HFFc6 (cell line): ENCODE measurements around the gene CCDC102A. TPM values are rescaled to one million over a fixed set of nuclear protein-coding genes. Genes with fewer than 3 reads are reported as not detected.

Experiments
- DNase-seq: peaks from one replicate; pipeline ENCODE4 v3.0.0-alpha.2; 2018
- H3K27ac Mint-ChIP-seq: 2 replicates; pipeline ENCODE4 v1.8.0; 2020; ENCODE audit warnings: mild to moderate bottlenecking, mixed read lengths
- H3K27me3 Mint-ChIP-seq: 2 replicates; pipeline ENCODE4 v1.8.0; 2021; ENCODE audit warnings: mild to moderate bottlenecking, moderate library complexity, mixed read lengths; ENCODE audit not compliant: insufficient read depth
- H3K36me3 Mint-ChIP-seq: 2 replicates; pipeline ENCODE4 v1.8.0; 2021; ENCODE audit warnings: low read depth, mixed read lengths
- H3K4me1 Mint-ChIP-seq: 2 replicates; pipeline ENCODE4 v1.8.0; 2020; ENCODE audit warnings: low read depth, mixed read lengths
- H3K4me3 Mint-ChIP-seq: 2 replicates; pipeline ENCODE4 v1.8.0; 2020; ENCODE audit warnings: mild to moderate bottlenecking, moderate library complexity, mixed read lengths
- H3K9me3 Mint-ChIP-seq: 2 replicates; pipeline ENCODE4 v1.8.0; 2020; ENCODE audit warnings: mild to moderate bottlenecking, mixed read lengths
- total RNA-seq, 6 experiments: library from RNA; stranded (reverse); fragmentation: NEBNext Ultra II Directional; extraction: Animal tissue kit (Norgen Biotek cat#: 25700); gene quantifications; 2 replicates in 1 of 6; 3 replicates in 5 of 6; pipeline ENCODE4 v1.2.3, GENCODE V29; 2021
- TF ChIP-seq, protein P1 (sequence below): fragments of 200-600 bp; sonication (generic); IDR thresholded peaks from 2 replicates; pipeline ENCODE4 v1.5.0; 2021; ENCODE audit warnings: antibody characterized with exemption, mild to moderate bottlenecking

The CCDC102A gene
- total RNA-seq, 6 experiments from 2014 or later = 3.6 to 4.6 (median 4.1) TPM

GRCh38 chr16:57544124-57544653 is 7.8 kb upstream of the CCDC102A start:
- Mint-ChIP-seq H3K27me3 (peaks cover 38% of the 10 kb centered on the region), H3K4me3 (no peak overlapping the region), H3K36me3 (no peaks in the 10 kb centered on the region), H3K4me1 (no peaks in the 10 kb centered on the region), H3K9me3 (no peaks in the 10 kb centered on the region; the same call in 1 of the 2 replicates), H3K27ac (no peak overlapping the region)
- TF ChIP-seq, protein P1, sequence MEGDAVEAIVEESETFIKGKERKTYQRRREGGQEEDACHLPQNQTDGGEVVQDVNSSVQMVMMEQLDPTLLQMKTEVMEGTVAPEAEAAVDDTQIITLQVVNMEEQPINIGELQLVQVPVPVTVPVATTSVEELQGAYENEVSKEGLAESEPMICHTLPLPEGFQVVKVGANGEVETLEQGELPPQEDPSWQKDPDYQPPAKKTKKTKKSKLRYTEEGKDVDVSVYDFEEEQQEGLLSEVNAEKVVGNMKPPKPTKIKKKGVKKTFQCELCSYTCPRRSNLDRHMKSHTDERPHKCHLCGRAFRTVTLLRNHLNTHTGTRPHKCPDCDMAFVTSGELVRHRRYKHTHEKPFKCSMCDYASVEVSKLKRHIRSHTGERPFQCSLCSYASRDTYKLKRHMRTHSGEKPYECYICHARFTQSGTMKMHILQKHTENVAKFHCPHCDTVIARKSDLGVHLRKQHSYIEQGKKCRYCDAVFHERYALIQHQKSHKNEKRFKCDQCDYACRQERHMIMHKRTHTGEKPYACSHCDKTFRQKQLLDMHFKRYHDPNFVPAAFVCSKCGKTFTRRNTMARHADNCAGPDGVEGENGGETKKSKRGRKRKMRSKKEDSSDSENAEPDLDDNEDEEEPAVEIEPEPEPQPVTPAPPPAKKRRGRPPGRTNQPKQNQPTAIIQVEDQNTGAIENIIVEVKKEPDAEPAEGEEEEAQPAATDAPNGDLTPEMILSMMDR = no peak
- DNase-seq = no peak

GRCh38 chr16:57541754-57542435 is 5.5 kb upstream of the CCDC102A start:
- Mint-ChIP-seq H3K27ac (no peak overlapping the region), H3K36me3 (no peaks in the 10 kb centered on the region), H3K4me1 (peaks cover 8% of the 10 kb centered on the region), H3K9me3 (no peaks in the 10 kb centered on the region), H3K27me3 (peaks cover 52% of the 10 kb centered on the region), H3K4me3 (no peak overlapping the region)
- TF ChIP-seq, protein P1 = no peak
- DNase-seq = no peak

DNA sequence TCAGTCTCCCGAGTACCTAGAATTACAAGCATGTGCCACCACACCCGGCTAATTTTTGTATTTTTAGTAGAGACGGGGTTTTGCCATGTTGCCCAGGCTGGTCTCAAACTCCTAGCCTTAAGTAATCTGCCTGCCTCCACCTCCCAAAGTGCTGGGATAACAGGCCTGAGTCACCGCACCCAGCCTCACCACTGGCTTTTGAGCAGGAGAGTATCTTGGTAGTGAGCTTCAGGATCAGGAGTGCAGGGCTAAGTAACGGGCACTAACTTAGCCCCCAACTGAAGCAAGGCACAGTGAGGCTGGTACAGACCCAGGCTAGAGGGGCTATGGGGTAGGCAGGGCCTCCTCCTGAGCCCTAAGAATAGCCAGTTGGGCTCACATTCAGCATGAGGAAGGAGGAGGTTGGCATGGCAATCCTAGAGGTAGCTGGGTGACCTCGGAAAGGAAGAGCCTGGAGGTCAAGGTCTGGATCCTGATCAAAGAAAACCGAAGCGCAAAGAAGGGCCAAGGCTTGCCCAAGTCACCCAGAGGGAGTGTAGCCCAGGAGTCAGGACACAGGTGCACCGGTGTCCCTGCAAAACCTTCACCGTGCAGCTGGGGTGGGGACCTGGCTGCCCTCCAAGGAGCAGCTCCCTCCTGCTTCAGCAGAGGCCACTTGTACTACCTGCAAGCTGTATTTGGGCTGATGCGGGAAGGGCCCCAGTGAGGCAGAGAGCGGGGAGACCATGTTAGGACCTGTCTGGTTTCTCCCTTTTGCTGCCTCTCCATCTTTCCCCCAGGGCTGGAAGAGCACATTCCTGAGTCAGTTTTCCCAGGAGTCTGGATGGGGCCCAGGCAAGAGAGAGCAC is 4.8 kb upstream of the CCDC102A start:
- Mint-ChIP-seq H3K27me3 (peaks cover 53% of the 10 kb centered on the region), H3K36me3 (no peaks in the 10 kb centered on the region), H3K4me3 (no peak overlapping the region), H3K9me3 (no peaks in the 10 kb centered on the region), H3K27ac (no peak overlapping the region), H3K4me1 (peaks cover 9% of the 10 kb centered on the region)
- TF ChIP-seq, protein P1 = no peak
- no peak for DNase-seq

- H3K27ac Mint-ChIP-seq = no peak overlapping the region
- H3K4me1 Mint-ChIP-seq = peaks cover 9% of the 10 kb centered on the region
- TF ChIP-seq, protein P1 = no peak
- DNase-seq = no peak
- no peaks in the 10 kb centered on the region for H3K9me3 Mint-ChIP-seq
- H3K27me3 Mint-ChIP-seq = peaks cover 47% of the 10 kb centered on the region
- H3K4me3 Mint-ChIP-seq = no peak overlapping the region
- no peaks in the 10 kb centered on the region for H3K36me3 Mint-ChIP-seq
Measured at GRCh38 chr16:57540387-57540786, 4.0 kb upstream of the CCDC102A start.

GRCh38 chr16:57539072-57539796 is 2.9 kb upstream of the CCDC102A start:
- H3K4me1 Mint-ChIP-seq = peaks cover 13% of the 10 kb centered on the region
- H3K27me3 Mint-ChIP-seq = peaks cover 45% of the 10 kb centered on the region
- TF ChIP-seq, protein P1 = no peak
- DNase-seq = no peak
- no peaks in the 10 kb centered on the region for H3K9me3 Mint-ChIP-seq
- no peaks in the 10 kb centered on the region for H3K36me3 Mint-ChIP-seq
- no peak overlapping the region for H3K4me3 Mint-ChIP-seq
- no peak overlapping the region for H3K27ac Mint-ChIP-seq
